Measurements from ENCODE around the gene CCDC33. TPM values are rescaled to one million over a fixed set of nuclear protein-coding genes. Genes with fewer than 3 reads are reported as not detected.

The CCDC33 gene
- polyA plus RNA-seq, 3 donors: 3.9 to 4.7 (median 3.9) TPM

GRCh38 chr15:74330861-74331408, 94.8 kb downstream of the CCDC33 start:
- DNase-seq (ENCODE audit: low read depth in 3 of 3, low spot score in 2 of 3): no peak

GRCh38 chr15:74332011-74332410, 95.9 kb downstream of the CCDC33 start:
- no peak for DNase-seq (ENCODE audit: low read depth in 3 of 3, low spot score in 2 of 3)

GRCh38 chr15:74332611-74333010, 96.5 kb downstream of the CCDC33 start:
- DNase-seq (ENCODE audit: low read depth in 3 of 3, low spot score in 2 of 3): no peak

DNA sequence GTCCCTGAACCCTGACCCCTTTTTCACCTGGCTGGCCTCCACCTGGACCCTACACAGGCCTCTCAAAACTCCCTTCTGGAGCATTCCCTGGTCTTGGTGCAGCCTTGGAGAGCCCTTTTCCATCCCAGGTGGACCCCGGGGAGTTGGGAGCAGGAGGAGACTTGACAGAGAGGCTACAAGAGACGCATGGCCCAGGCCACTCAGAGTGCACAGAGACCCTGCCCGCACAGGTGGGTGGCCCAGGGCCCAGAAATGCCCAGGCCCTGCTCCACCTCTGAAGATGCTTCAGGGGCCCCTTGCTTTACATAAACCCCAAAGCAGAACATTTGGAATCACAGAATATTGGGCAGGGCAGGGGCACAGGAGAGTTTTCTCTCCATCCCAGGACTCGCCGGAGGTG, 97.0 kb downstream of the CCDC33 start:
- DNase-seq (ENCODE audit: low read depth in 3 of 3, low spot score in 2 of 3): no peak

DNA sequence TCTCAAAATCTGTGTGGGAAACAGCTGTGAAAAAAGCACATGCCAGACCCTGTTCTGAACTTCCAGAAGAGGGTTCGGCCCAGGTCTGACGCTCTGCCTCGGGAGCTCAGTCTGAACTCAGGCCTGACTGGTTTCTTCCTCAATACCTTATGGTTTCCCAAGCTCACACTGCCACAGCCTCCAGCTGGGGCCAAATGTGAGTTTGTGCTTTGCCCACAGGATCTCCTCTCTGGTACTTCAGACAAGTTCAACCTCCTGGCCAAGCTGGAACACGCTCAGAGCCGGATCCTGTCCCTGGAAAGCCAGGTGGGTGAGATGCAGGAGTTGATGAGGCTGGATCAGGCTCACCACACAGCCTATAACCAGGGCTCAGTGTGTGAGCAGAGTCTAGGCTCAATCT, 97.5 kb downstream of the CCDC33 start:
- no peak for DNase-seq (ENCODE audit: low read depth in 3 of 3, low spot score in 2 of 3)

GRCh38 chr15:74334127-74334526, 98.0 kb downstream of the CCDC33 start:
- DNase-seq (ENCODE audit: low read depth in 3 of 3, low spot score in 2 of 3): no peak

GRCh38 chr15:74335396-74335795, 99.3 kb downstream of the CCDC33 start:
- no peak for DNase-seq (ENCODE audit: low read depth in 3 of 3, low spot score in 2 of 3)

- no peak for DNase-seq (ENCODE audit: low read depth in 3 of 3, low spot score in 2 of 3)
Measured at GRCh38 chr15:74336061-74337005, 100.2 kb downstream of the CCDC33 start.

DNA sequence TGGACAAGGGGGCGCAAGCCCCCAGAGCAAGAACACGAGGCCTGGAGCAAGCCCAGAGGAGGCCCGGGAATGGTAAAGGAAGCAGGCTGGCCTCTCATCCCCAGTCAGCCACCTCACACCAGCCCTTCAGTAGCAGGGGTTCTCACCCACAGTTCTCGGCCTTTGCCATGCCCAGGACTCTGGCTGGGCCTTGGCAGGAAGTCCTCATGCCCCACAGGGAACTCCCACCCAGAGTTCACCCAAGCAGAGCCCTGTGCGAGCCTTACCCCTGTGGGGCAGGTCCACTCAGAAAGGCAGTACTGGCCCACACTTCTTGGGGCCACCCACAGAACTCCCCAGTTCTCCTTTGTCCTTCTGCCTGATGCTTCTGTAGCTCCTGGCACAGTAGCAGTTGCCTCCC, 101.0 kb downstream of the CCDC33 start:
- DNase-seq (ENCODE audit: low read depth in 3 of 3, low spot score in 2 of 3): no peak

DNA sequence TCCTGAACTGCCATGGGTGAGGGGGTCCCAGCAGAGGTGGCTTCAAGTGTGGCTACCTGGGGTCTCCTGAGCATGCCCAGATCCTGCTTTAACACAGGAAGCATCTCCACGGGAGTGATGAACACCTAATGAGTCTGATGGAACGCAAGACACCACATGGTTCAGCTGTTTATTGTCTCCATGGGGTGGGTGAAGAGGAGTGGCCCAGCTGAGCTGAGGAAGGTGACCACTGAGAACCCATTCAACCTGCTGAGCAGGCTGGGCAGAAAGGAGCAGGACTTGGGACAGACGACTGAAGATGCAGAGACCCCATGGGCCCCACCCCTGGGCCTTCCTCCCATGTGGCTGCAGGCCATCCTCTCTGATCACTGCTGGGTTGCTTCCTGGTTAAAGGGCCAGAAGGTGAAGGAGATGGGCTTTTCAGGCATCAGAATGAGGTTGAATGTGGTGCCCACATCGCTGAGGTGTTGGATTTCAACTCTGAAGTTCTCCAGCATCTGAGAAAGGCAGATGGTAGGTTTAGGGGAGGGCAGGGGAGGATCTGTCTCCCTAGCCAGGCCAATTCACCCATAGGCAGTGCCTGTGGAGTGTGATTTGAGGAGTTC, 101.6 kb downstream of the CCDC33 start:
- DNase-seq (ENCODE audit: low read depth in 3 of 3, low spot score in 2 of 3): no peak

GRCh38 chr15:74338676-74339075, 102.5 kb downstream of the CCDC33 start:
- no peak for DNase-seq (ENCODE audit: low read depth in 3 of 3, low spot score in 2 of 3)

GRCh38 chr15:74339371-74339770, 103.2 kb downstream of the CCDC33 start:
- no peak for DNase-seq (ENCODE audit: low read depth in 3 of 3, low spot score in 2 of 3)

GRCh38 chr15:74340150-74340549, 104.0 kb downstream of the CCDC33 start:
- no peak for DNase-seq (ENCODE audit: low read depth in 3 of 3, low spot score in 2 of 3)

- no peak for DNase-seq (ENCODE audit: low read depth in 3 of 3, low spot score in 2 of 3)
Measured at GRCh38 chr15:74343127-74343796, 107.1 kb downstream of the CCDC33 start.

DNA sequence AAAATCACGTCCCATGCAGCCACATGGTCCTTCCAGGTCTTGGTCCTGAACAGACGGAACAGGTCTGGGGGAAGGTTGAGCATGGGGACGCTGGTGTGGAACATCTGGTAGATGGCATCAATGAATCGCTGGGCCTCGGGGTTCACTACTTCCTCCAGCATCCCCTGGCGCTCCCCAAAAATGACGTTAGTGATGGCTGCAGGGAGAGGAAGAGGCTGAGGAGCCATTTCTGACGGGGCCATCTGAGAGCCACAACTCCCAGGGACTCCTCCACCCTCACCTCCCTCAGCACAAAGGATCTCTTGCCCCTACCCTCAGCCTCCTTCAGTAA, 107.6 kb downstream of the CCDC33 start:
- no peak for DNase-seq (ENCODE audit: low read depth in 3 of 3, low spot score in 2 of 3)

DNA sequence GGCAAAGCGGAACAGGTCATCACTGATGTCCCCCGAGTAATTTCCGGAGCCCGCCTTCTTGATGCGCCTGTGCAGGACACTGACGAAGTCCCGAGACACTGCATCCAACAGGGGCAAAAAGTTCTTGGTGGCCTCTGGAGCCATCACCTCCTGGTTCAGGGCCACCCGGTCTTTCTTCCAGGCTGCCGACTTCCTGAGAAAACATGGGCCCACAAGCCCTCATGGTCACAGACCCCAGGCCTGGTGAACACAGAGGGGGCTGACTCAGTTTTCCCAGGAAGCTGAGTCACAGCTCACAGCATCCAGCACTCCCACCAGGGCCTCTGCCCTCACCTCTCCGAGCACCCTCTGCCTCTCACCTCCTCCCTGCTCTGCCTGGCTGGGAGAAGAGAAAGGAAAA, 108.9 kb downstream of the CCDC33 start:
- DNase-seq (ENCODE audit: low read depth in 3 of 3, low spot score in 2 of 3): no peak

DNA sequence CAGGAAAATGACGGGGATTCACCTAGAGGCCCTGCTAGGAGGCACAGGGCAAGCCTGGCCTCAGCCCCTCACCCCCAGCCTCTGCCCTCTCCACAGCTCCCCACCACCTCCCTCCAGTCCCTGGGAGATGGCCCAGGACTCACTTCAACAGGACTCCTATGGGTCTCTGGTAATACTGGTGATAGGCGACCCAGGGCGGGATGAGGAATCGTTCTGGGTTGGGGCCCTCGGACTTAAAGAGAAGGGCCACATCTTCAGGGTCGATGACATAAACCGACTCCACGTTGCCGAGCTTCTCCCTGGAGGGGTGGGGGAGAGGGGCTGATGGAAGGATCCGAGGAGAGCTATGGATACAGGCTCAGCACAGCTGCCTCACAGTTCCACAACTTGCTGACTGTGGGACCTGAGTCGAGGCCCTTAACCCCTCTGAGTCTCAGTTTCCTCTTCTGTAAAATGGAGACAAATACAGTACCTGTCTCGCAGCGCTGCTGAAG, 111.7 kb downstream of the CCDC33 start:
- no peak for DNase-seq (ENCODE audit: low read depth in 3 of 3, low spot score in 2 of 3)

DNA sequence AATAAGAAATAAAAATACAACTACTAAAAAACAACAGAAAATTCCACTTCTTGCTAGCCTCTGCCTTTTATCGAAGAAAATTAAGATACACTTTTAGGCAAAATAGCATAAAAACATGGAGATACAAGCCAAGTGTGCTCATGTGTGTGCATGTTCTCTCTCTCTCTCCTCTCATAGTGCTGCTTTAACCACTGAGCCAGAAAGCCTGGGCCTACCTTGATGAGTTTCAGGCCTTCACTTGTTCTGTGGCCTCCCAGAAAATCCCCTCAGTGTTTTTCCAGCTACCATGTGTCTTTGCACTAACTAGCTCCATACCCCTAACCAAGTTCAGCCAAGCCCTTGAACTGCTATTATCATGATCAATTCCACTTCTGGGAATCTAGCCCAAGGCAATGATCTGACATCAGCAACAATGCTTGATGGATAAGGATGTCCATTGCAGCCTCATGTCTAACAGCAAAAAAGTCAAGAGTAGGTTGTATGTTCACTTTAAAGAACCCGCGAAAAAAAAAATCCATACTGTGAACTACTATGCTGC, 113.2 kb downstream of the CCDC33 start:
- DNase-seq (ENCODE audit: low read depth in 3 of 3, low spot score in 2 of 3): no peak

- no peak for DNase-seq (ENCODE audit: low read depth in 3 of 3, low spot score in 2 of 3)
Measured at GRCh38 chr15:74350295-74351275, 114.5 kb downstream of the CCDC33 start.

GRCh38 chr15:74351670-74352069, 115.5 kb downstream of the CCDC33 start:
- DNase-seq (ENCODE audit: low read depth in 3 of 3, low spot score in 2 of 3): no peak

Measured in right renal cortex interstitium (tissue), 3 donors.